Measurements from ENCODE around the gene SIPA1. TPM values are rescaled to one million over a fixed set of nuclear protein-coding genes. Genes with fewer than 3 reads are reported as not detected.

Gene SIPA1, protein sequence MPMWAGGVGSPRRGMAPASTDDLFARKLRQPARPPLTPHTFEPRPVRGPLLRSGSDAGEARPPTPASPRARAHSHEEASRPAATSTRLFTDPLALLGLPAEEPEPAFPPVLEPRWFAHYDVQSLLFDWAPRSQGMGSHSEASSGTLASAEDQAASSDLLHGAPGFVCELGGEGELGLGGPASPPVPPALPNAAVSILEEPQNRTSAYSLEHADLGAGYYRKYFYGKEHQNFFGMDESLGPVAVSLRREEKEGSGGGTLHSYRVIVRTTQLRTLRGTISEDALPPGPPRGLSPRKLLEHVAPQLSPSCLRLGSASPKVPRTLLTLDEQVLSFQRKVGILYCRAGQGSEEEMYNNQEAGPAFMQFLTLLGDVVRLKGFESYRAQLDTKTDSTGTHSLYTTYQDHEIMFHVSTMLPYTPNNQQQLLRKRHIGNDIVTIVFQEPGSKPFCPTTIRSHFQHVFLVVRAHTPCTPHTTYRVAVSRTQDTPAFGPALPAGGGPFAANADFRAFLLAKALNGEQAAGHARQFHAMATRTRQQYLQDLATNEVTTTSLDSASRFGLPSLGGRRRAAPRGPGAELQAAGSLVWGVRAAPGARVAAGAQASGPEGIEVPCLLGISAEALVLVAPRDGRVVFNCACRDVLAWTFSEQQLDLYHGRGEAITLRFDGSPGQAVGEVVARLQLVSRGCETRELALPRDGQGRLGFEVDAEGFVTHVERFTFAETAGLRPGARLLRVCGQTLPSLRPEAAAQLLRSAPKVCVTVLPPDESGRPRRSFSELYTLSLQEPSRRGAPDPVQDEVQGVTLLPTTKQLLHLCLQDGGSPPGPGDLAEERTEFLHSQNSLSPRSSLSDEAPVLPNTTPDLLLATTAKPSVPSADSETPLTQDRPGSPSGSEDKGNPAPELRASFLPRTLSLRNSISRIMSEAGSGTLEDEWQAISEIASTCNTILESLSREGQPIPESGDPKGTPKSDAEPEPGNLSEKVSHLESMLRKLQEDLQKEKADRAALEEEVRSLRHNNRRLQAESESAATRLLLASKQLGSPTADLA
- total RNA-seq (2022; extraction: Qiagen RNA extraction; ENCODE audit: low read depth), result 12.7 to 19.1 TPM (median 17.6 TPM) in 5 replicates

GRCh38 chr11:65637794-65638419, at the start of gene SIPA1:
Gene SIPA1 (plus strand): TSS chr11:65638101. CDS start chr11:65640922, 2,821 bp downstream.

GRCh38 chr11:65595543-65596281, 42.2 kb upstream of the SIPA1 start, which contains the start of gene KCNK7:
Gene KCNK7 (minus strand): TSS chr11:65595800. CDS start chr11:65595772, 28 bp downstream.

GRCh38 chr11:65615229-65615949, 22.5 kb upstream of the SIPA1 start, which contains the start of gene PCNX3:
Gene PCNX3 (plus strand): TSS chr11:65615776. CDS start chr11:65616312, 536 bp downstream.

DNA sequence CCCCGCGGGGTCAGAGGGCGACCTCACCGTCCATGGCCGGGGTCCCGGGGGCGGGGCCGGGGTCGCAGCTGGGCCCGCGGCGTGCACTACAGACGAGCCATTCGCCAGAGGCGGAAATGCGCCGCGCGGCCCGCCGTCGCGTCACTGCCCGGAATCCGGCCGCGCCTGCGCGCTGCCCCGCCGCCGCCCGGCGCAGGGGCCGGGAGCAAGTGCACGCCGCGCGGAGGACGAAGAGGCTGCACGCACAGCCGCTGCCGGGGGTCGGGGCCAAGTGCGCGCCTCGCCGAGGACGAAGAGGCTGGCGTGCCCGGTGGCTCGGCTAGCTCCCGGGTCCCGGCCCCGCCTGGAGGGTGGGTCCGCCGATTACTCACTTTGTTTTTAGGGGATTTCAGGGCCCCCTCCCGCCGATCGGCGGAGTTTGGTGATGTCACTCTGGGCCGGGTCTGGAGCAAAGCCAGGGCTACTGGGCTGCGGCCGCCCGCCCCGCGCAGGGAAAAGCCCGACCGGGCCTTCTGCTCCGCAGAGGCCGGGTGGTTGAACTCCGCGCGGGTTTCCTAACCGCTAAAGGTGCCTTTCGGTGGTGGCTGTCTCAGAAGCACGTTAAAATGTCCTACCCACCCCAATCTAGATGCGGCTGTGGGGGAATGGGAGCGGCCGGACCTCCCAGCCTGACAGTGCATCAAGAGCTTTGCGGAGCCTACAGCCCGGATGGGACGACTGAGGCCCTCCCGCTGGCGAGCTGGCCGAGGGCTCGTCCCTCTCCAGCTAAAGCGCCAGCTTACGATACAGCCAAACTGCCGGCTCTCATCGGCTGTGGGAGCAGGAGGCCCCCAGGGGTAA, 25.1 kb downstream of the SIPA1 start, which contains the start of gene RELA:
Gene RELA (minus strand): TSS at position 118 of the 840 bp plus-strand sequence. CDS start 84 bp downstream, at position 34.

Other genes with a start within 250 kb of the SIPA1 start
- 108 to 253 TPM (median 201 TPM) in 5 replicates for gene NEAT1, start 215.3 kb upstream of the SIPA1 start, total RNA-seq (2022; extraction: Qiagen RNA extraction; ENCODE audit: low read depth)
- gene MALAT1, start 139.1 kb upstream of the SIPA1 start, total RNA-seq (2022; extraction: Qiagen RNA extraction; ENCODE audit: low read depth), result 35.0 to 89.7 TPM (median 73.8 TPM) in 5 replicates
- gene SCYL1, start 113.0 kb upstream of the SIPA1 start, total RNA-seq (2022; extraction: Qiagen RNA extraction; ENCODE audit: low read depth), result 46.9 to 64.2 TPM (median 62.2 TPM) in 5 replicates
- 90.4 to 131 TPM (median 110 TPM) in 5 replicates for gene LTBP3, start 79.7 kb upstream of the SIPA1 start, total RNA-seq (2022; extraction: Qiagen RNA extraction; ENCODE audit: low read depth)
- 65.2 to 81.7 TPM (median 80.6 TPM) in 5 replicates for gene ZNRD2, start 67.6 kb upstream of the SIPA1 start, total RNA-seq (2022; extraction: Qiagen RNA extraction; ENCODE audit: low read depth)
- 29.6 to 51.1 TPM (median 48.0 TPM) in 5 replicates for gene FAM89B, start 65.6 kb upstream of the SIPA1 start, total RNA-seq (2022; extraction: Qiagen RNA extraction; ENCODE audit: low read depth)
- 28.2 to 38.2 TPM (median 34.7 TPM) in 5 replicates for gene EHBP1L1, start 62.0 kb upstream of the SIPA1 start, total RNA-seq (2022; extraction: Qiagen RNA extraction; ENCODE audit: low read depth)
- gene KCNK7, start 42.3 kb upstream of the SIPA1 start, total RNA-seq (2022; extraction: Qiagen RNA extraction; ENCODE audit: low read depth), result 0.29 to 0.82 TPM (median 0.41 TPM) in 5 replicates
- 38.9 to 53.5 TPM (median 48.3 TPM) in 5 replicates for gene MAP3K11, start 23.9 kb upstream of the SIPA1 start, total RNA-seq (2022; extraction: Qiagen RNA extraction; ENCODE audit: low read depth)
- 26.1 to 36.6 TPM (median 36.0 TPM) in 5 replicates for gene PCNX3, start 22.3 kb upstream of the SIPA1 start, total RNA-seq (2022; extraction: Qiagen RNA extraction; ENCODE audit: low read depth)
- 62.9 to 74.7 TPM (median 72.1 TPM) in 5 replicates for gene RELA, start 24.8 kb downstream of the SIPA1 start, total RNA-seq (2022; extraction: Qiagen RNA extraction; ENCODE audit: low read depth)
- gene KAT5, start 74.2 kb downstream of the SIPA1 start, total RNA-seq (2022; extraction: Qiagen RNA extraction; ENCODE audit: low read depth), result 40.6 to 53.9 TPM (median 50.3 TPM) in 5 replicates
- 39.2 to 49.6 TPM (median 47.9 TPM) in 5 replicates for gene RNASEH2C, start 82.7 kb downstream of the SIPA1 start, total RNA-seq (2022; extraction: Qiagen RNA extraction; ENCODE audit: low read depth)
- gene AP5B1, start 142.9 kb downstream of the SIPA1 start, total RNA-seq (2022; extraction: Qiagen RNA extraction; ENCODE audit: low read depth), result 8.5 to 12.1 TPM (median 10.7 TPM) in 5 replicates
- gene OVOL1, start 149.0 kb downstream of the SIPA1 start, total RNA-seq (2022; extraction: Qiagen RNA extraction; ENCODE audit: low read depth), result 0.05 to 0.09 TPM (median 0.08 TPM) in 3 of 5 replicates, not detected in the others
- gene SNX32, start 195.9 kb downstream of the SIPA1 start, total RNA-seq (2022; extraction: Qiagen RNA extraction; ENCODE audit: low read depth), result 0.05 to 0.08 TPM (median 0.07 TPM) in 3 of 5 replicates, not detected in the others
- 1,820 to 2,323 TPM (median 2,200 TPM) in 5 replicates for gene CFL1, start 220.1 kb downstream of the SIPA1 start, total RNA-seq (2022; extraction: Qiagen RNA extraction; ENCODE audit: low read depth)
- 20.1 to 33.6 TPM (median 29.6 TPM) in 5 replicates for gene MUS81, start 222.3 kb downstream of the SIPA1 start, total RNA-seq (2022; extraction: Qiagen RNA extraction; ENCODE audit: low read depth)
- gene EFEMP2, start 234.7 kb downstream of the SIPA1 start, total RNA-seq (2022; extraction: Qiagen RNA extraction; ENCODE audit: low read depth), result 0.64 to 1.2 TPM (median 1.1 TPM) in 5 replicates
- gene CTSW, start 241.7 kb downstream of the SIPA1 start, total RNA-seq (2022; extraction: Qiagen RNA extraction; ENCODE audit: low read depth), result 0.09 to 0.10 TPM in 2 of 5 replicates, not detected in the others